ENCODE data around the gene HDAC4.
"Not testable (repeated sequence)": the region's sequence is repeated elsewhere in the genome, so short reads cannot be mapped to it uniquely, and the experiment has no call there.

HDAC4 gene

GRCh38 chr2:239291475-239292350, 109.1 kb downstream of the HDAC4 start:
- peak in 6 of 10 donors; percentile 28 to 92 (median 68) for DNase-seq
- intact Hi-C loops (cut with DNase I), result no loop called here

- intact Hi-C loops (cut with DNase I), result no loop called here
- DNase-seq, result peak in 6 of 10 donors; percentile 43 to 91 (median 66)
These were observed 110.0 kb downstream of the HDAC4 start for GRCh38 chr2:239290618-239291474.

GRCh38 chr2:239289545-239289944, 111.3 kb downstream of the HDAC4 start:
- peak in 4 of 10 donors; percentile 5 to 37 (median 20) for DNase-seq

GRCh38 chr2:239288951-239289511, 111.8 kb downstream of the HDAC4 start:
- DNase-seq, result peak in 4 of 10 donors; percentile 3 to 65 (median 10)
- intact Hi-C loops (cut with DNase I), result no loop called here

More at GRCh38 chr2:239289545-239289944, 111.3 kb downstream of the HDAC4 start:
- intact Hi-C loops (cut with DNase I), result no loop called here

DNA sequence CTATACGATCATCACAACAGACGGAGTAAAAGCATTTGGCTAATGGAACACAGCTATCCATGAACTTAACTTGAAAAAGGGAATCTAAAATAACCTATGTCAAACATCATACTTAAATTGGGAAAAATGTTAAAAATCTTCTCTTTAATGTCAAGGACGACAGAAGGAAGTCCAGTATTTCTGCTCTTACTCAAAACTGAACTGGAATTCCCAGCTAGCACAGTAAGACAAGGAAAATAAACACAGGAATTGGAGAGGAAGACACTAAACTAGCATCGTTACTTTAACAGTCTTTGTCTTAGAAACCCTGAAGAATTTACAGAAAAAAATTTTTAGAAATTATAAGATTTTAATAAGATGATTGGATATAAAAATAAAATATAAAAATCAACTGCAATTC, 112.6 kb downstream of the HDAC4 start:
- intact Hi-C loops (cut with DNase I), result no loop called here
- DNase-seq, result no peak

- no peak for DNase-seq
- intact Hi-C loops (cut with DNase I), result no loop called here
These were observed 113.4 kb downstream of the HDAC4 start for GRCh38 chr2:239287461-239287860.

DNA sequence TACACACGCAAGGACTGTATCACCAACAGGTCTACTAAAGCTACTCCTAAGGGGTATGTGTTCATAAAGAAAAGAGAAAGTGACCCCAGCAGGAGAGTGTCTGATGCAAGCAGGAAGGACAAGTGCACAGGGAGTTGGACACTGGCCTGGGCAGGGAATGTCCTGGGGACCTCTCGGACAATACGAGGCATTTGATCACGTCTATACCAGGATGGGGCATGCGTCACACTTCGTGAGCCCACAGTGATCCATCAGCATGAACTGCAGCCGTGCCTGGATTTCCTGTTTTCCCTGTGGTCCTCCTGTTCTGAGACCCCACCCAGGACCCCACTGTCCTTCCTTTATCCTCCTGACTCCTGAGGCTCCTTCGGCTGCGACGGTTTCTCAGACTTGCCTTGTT, 113.9 kb downstream of the HDAC4 start:
- peak in 2 of 10 donors; percentile 6 to 35 for DNase-seq
- intact Hi-C loops (cut with DNase I), result no loop called here

GRCh38 chr2:239285932-239286230, 114.9 kb downstream of the HDAC4 start:
- no peak for DNase-seq
- intact Hi-C loops (cut with DNase I), result no loop called here

DNA sequence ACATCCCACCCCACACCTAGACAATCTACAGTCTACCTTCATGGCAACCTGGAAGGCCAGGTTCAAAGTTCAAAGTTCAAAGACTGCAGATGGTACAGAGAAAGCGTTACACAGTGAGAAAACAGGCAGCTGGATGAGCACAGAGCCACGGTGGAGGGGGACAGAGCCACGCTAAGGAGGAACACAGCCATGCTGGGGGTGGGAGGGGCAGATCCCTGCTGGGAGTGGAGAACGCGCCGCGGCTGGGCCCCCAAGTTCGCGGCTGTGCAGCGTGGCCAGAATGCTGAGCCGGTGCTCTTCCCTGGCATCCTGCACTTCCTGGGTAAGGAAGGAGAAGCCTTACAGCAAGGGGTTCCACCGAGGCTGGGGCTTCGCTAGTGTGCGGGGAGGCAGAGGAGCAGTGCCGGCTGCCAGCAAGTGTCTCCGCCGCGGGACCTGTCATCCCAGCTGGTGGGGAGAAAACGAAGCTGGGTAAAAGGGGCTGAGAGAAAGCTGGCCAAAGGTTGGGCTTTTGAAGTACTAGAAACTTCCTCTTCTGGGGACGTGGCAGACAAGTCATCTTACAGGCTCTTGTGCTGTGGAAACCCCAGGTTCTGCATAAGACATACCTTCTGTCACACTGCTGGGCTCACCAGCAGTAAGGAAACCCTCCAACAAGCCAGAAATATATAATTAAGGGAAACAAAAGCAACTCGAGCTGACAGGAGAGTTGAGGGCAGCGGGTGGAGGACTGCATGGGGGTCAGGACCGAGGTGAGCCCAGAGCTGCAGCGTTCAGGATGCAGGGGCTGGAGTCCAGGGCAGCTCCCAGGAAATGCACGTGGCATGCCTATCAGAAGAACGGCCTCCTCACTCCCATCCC, 115.5 kb downstream of the HDAC4 start:
- DNase-seq, result peak in 6 of 10 donors; percentile 8 to 84 (median 49)
- intact Hi-C loops (cut with DNase I), result no loop called here

- DNase-seq, result peak in 6 of 10 donors; percentile 8 to 91 (median 46)
- intact Hi-C loops (cut with DNase I), result no loop called here
These were observed 116.6 kb downstream of the HDAC4 start for GRCh38 chr2:239283961-239284795.

GRCh38 chr2:239283288-239283945, 117.4 kb downstream of the HDAC4 start:
- DNase-seq, result peak in 6 of 10 donors; percentile 4 to 75 (median 14)
- intact Hi-C loops (cut with DNase I), result no loop called here

- peak in 2 of 10 donors; percentile 45 to 76 for DNase-seq
- intact Hi-C loops (cut with DNase I), result no loop called here
These were observed 118.2 kb downstream of the HDAC4 start for GRCh38 chr2:239282448-239283287.

GRCh38 chr2:239280296-239281017, 120.4 kb downstream of the HDAC4 start:
- intact Hi-C loops (cut with DNase I), result not testable (repeated sequence)
- peak in 5 of 10 donors; percentile 35 to 92 (median 48) for DNase-seq

DNA sequence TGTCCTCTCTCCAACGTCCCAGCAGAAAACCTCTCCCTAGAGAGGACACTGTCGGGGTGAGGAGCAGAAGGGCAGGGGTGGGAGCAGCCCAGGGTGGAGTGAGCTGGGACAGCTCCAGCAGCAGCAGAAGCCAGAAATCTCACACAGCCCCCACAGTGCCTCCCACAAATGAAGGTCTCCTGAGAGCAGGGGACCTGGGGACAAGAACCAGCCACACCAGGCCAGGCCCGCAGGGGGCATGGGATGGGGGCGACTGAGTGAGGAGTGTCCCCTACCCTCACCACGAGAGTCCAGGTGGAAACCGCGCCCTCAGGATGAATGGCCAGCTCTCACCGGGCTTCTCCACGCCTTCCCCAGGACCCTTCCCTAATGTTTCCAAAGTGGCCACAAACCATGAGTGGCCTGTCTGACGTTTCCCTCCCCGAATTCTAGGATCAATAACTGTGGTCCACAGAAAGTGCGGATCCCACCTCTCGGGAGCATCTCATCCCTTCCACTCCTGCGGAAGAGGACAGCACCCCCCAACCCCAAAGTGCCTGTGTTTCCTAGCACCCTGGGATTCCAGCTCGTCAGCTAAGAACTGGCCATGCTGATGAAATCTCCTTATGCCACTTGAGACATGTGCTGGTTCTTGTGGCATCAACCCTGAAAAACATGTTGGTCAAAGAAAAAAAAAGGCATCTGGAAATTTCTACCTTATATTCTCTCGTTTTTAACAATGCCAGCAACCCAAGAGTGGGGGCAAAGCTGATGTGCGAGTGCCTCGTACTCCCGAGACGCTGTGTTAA, 121.1 kb downstream of the HDAC4 start:
- intact Hi-C loops (cut with DNase I), result no loop called here
- peak in 4 of 10 donors; percentile 5 to 69 (median 10) for DNase-seq

DNA sequence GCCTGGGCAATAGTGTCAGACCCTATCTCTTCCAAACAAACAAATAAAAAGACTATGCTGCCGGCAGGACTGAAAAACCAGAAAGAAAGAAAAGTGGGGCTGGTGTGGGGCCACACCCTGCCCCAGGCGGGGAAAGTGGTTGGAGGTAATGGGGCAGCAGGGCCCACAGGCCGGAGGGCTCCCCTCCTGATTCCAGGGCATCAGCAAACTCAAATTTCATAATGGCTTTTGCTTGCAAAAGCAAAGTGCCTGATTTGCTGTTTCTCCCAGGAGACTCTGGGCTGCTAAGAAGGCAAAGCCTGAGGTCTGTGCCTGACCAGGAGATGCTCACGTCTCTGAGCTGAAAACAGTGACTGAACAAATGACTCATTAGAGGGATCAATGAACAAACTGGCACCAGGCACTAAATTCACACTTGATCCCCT, 121.9 kb downstream of the HDAC4 start:
- DNase-seq, result peak in 1 of 10 donors; percentile 8
- intact Hi-C loops (cut with DNase I), result no loop called here

DNA sequence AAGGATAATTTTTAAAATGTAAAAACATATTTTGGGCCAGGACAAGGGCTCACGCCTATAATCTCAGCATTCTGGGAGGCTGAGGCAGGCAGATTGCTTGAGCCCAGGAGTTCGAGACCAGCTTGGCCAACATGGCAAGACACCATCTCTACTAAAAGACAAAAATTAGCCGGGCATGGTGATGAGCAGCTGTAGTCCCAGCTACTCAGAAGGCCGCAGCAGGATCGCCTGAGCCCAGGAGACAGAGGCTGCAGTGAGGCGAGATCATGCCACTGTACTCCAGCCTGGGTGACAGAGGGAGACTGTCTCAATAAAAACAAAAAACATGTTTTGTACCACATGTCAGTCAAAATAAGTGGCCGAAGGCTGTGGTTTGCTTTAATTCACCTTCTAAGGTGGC, 122.5 kb downstream of the HDAC4 start:
- peak in 2 of 10 donors; percentile 14 to 48 for DNase-seq
- intact Hi-C loops (cut with DNase I), result no loop called here
